Activated CD8-positive, alpha-beta memory T cell treated with anti-CD3 and anti-CD28 coated beads, Interleukin-2, amount 50 U/mL, for 4 hours (primary cell): ENCODE data around the gene GABPB1.
"Not testable (repeated sequence)": the region's sequence is repeated elsewhere in the genome, so short reads cannot be mapped to it uniquely, and the experiment has no call there.

Source experiments
- DNase-seq: peaks from one replicate; pipeline ENCODE4 v3.0.0-alpha.2; 2020

Gene GABPB1

DNA sequence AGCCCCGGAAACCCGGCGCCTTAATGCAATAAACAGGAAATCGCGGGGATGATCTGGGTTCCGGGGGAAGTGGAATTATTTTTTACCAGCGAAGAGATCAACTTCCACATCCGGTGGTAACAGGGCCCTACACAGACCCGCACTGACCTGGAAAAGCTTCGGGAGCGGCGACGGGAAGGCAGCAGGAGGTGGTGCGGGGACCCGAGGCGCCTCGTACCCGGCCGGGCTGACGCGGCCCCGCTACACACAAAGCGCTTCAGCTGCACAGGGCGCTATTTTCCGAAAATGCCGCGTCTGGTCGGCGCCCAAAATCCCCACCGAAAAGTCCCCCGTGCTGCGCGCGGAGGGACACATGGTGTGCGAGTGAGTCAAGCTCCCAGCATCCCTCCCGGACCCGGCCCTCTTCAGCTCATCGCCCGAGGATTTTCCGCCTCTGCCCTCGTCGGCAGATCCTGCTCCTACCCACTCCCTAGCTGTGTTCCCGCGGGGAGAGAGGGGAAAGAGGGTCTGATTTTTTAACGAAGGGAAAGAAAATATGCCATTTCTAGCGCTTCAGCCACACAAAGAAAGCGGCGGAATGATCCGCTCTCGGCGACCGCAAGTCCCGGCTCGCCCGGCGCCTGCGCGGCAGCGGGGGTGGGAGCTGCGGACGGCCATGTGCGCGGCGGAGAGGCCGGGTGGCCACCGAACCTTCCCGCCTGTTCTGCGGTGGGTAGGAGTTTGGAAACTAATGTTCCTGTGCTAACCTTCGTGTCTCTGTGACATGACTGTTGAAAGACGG, at the start of gene GABPB1:
Gene GABPB1 (minus strand): TSS at position 361 of the 781 bp plus-strand sequence. CDS start 45,400 bp downstream, outside the sequence.
- peak; percentile 87 for DNase-seq

DNA sequence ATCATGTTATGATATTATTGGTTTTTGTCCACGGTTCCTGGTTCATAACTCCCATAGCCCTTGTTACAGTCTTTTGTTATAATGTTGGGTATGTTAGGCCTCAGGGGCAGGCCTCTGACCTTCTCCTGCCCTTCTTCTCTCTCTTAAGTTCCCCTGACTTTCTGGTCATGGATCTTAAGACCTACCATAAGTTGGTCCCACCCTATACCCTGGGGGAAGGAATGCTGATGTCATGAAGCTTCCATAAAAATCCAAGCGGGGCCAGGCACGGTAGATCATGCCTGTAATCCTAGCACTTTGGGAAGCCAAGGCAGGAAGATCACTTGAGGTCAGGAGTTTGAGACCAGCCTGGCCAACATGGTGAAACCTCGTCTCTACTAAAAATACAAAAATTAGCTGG, 36.6 kb upstream of the GABPB1 start:
- not testable (repeated sequence) for DNase-seq

DNA sequence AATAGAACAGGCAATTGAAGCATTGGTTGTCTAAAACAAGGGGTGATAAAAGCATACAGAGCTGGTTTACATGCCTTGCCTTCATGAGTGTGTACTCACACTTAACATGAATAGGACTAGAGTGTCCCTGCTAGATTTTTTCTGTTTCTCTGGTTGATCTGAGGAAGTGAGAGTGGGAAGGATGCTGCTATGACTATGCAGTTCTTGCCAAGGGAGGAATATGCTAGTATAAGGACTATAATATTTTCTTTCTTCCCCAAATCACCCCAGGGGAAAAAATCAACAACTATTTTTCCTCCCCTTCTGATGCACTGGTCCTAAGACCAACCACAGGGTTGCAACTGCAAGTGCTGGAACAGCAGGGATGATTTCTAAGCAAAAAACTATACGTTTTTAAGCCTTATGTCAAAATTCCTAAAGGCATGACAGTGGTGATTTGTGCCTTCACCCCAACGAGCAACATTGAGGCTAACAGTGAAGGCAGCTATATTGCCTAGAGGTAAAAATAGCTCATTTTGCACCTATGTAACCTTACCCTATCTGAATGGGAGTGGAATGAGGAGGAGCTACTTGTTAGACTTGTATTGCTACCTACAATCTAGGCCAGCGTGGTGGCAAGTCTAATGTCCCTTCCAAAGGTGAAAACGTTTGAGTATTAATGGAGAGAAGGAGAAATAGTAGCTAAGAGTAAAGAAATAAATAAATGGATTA, 35.7 kb upstream of the GABPB1 start:
- no peak for DNase-seq

DNA sequence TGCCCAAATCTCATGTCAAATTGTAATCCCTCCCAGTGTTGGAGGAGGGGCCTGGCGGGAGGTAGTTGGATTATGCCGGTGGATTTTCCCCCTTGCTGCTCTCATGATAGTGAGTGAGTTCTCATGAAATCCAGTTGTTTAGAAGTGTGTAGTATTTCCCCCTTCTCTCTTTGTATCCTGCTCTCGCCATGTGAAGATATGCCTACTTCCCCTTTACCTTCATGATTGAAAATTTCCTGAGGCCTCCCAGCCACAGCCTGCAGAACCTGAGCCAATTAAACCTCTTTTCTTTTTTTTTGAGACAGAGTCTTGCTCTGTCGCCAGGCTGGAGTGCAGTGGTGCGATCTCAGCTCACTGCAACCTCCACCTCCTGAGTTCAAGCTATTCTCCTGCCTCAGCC, 27.4 kb upstream of the GABPB1 start:
- DNase-seq, result not testable (repeated sequence)

DNA sequence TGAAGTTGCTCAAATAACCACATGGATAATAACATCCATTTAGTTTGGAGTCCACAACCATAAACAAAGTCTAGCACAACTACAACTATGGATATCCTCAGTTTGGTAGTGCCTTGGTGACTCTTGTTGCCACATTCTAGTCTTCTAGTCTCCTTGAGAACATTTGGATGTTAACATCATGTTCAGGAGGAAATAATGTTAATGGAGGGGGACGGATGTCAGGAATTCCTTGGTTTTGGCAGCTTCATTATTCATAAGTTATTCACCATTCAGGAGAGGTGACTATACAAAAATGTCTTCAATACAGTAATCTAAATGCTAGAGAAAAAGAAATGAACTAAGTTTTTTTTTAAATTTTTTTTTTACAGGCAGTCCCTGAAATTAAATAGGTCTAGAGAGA, 26.4 kb upstream of the GABPB1 start:
- DNase-seq, result no peak

DNA sequence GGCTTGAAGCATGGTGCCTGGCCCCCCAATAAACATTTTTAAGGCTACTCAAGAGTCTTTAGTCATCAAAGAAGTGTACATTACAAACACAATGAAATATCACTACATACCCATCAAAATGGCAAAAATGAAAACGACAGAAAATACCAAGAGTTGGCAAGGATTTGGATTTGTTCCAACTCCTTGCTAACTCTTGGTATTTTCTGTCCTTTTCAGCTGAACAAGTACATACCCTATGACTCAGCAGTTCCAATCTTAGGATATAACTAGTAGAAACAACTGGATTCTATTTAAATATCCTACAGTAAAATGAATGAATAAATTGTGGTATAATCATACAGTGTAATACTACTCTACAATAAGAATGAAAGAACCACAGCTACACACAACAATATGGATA, 25.1 kb upstream of the GABPB1 start:
- DNase-seq, result no peak

DNA sequence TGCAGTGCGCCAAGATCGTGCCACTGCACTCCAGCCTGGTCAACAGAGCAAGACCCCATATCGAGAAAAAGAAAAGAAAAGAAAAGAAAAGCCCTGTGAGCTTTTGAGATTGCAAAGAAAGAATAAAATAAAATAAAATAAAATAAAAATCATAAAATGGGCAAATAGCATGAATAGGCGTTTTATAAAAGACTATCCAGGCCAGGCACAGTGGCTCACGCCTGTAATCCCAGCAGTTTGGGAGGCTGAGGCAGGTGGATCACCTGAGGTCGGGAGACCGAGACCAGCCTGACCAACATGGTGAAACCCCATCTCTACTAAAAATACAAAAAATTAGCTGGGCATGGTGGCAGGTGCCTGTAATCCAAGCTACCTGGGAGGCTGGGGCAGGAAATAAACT, 24.4 kb upstream of the GABPB1 start:
- DNase-seq, result not testable (repeated sequence)

DNA sequence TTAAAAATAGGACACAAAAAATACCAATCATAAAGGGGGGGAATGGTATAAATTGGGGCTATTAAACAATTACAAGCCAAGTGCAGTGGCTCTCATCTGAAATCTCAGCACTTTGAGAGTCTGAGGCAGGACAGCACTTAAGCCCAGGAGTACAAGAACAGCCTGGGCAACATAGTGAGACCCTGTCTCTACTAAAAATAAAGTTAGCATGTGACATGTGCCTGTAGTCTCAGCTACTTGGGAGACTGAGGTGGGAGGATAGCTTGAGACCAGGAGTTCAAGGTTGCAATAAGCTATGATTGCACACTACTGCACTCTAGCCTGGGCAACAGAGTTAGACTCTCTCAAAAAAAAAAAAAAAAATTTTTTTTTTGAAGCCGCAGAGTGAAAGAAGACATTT, 23.8 kb upstream of the GABPB1 start:
- no peak for DNase-seq

DNA sequence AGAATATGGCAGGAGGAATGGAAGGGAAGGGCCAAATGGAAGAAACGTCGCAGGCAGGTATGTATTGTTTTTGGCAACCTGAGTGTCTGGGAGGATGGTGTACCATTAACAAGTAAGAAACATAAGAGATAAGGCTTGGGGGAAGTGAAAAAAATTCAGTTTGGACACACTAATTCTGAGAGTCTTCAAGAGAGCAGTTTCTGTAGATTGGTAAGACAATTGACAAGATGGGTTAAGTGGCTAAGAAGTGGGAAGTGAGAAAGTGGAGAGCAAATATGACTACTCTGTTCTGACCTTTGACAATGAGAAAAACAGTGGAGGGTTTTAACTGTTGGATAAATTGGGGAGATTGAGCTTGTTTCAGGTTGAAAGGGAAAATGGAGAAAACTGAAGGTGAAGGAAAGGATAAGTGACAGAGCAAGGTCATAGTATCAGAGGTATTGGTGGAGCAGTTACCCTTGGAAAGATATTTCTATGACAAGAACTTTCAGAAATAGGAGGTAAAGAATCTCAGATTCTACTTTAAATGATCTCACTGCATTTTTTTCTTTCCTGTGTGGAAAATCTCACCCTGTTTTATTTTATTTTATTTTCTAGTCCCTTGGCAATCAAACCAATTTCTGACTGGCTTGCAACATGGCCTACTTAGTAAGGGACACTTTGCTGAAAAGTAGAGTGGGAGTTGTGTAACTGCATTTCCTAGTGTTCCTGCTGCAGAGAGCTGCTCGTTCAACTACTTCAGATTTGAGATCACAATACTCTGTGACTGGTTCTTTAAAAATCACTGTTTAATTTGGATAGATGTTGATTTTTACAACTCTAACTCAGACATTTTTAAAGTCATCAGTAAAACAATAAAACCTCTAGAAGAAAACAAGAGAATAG, 23.1 kb upstream of the GABPB1 start:
- DNase-seq, result no peak

DNA sequence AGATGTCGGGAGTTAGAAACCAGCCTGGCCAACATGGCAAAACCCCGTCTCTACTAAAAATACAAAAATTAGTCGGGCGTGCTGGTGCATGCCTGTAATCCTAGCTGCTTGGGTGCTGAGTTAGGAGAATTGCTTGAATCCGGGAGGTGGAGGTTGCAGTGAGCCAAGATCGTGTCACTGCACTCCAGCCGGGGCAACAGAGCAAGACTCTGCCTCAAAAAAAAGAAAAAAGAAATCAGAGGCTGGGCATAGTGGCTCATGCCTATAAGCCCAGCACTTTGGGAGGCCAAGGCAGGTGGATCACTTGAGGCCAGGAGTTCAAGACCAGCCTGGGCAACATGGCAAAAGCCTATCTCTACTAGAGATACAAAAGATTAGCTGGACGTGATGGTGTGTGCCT, 14.6 kb upstream of the GABPB1 start:
- not testable (repeated sequence) for DNase-seq

DNA sequence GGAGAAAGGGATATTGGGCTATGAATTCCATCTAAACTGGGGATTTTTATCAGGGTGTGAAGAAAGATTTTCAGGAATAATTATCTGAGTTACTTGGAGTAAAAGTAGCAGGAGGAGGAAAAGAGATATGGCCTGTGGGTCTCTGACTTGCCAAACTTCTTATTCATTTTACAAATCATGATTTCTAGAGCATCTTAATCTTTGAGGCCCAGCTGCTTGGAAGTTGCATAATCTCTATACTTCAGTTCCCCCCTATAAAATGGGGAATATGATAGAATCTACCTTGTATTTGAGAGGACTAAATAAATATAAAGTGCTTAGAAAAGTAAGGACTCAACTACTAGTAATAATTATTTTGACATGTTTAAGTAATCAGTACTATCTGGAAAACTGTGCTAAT, 11.0 kb upstream of the GABPB1 start:
- no peak for DNase-seq

DNA sequence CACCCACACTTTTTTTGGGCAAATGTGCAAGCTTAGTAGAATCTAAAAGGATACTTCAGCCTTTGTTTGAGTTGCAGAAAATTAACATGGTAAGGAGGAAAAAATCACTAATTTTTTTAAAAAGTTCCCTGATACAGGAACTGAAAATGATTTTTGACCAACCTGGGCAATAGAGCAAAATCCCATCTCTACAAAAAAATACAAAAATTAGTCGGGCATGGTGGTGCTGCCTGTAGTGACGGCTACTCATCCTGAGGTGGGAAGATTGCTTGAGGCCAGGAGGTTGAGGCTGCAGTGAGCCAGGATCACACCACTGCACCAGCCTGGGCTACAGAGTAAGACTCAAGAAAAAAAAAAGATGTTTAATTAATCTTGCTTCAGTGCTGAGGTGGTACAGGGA, 10.6 kb upstream of the GABPB1 start:
- DNase-seq, result no peak

DNA sequence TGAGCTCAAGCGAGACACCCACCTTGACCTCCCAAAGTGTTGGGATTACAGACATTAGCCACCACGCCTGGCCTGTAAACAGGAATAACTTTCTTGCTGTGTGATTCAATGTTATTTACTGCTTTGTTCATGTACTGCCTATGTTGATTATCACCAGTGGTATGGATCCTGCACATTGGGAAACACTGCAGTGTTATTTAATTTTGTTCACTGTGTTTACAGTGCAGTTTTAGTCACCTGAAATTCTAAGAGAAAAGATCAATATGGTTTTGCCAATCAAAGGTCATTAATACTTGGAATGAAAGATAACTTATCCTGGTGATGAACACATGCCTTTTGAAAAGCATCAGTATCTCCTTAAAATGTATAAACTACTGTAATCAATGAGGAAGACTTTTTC, 8.6 kb upstream of the GABPB1 start:
- DNase-seq, result no peak

DNA sequence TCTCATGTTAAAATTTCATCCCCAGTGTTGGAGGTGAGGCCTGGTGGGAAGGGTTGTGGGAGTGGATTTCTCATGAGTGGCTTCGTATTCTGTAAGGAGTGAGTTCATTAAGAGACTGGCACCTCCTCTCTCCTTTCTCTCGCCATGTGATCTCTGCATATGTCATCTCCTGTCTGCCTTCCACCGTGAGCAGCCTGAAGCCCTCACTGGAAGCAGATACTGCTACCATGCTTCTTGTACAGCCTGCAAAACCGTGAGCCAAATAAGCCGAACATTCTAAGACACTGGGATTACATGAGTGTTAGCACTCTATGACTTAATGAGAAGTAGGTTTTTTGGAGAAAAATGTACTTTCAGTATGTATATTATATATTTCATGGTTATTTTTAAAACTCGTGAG, 6.8 kb upstream of the GABPB1 start:
- no peak for DNase-seq

DNA sequence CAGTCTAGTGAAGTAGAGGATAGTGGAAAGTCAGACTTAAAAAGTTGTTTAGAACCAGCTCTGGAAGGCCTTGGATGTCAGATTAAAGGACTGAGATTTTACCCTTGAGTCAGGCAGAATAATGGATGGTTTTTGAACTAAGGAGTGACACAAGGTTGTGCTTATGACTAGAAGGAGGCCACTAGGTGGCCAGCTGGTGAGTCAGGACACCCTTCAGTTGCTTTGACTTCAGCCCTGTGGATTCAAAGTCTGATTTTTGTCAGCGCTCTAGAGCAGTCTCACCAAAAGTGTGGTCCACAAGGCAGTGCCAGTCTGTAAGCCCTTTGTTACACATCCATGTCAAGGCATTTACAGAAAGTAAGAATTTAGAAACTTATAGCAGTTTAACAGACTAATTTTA, 3.8 kb upstream of the GABPB1 start:
- peak; percentile 20 for DNase-seq

DNA sequence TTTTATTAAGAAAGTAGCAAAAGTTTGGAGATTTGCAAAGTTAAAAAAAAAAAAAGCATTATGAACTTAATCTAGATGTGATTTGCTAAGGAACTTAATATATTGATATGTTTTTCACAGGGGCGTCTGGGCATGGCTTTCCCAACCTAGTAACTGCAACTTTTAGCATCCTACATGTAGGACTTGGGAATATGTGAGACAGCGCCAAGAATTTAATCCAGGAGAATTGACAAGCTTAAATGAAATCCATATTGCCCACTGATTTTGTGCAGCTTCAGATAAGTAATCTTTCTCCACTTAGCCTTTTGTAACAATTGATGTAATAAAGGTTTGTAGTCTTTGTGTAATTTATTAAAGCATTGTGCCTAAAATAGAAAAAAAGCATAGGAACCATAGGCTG, 982 bp upstream of the GABPB1 start:
- no peak for DNase-seq

DNA sequence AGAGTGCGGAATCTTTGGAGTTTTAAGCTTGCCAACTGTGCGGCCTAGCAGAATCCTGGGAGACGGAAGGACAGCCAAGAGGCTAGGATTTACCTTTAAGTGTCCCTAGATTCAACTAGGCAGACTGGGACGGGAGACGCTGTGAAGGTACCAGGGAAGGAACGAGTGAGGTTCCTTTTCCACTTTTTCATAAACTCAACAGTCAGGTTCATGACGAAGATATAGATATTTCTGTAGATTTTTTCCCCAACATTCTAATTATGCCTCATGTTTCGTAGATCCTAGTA, 564 bp upstream of the GABPB1 start:
- no peak for DNase-seq

DNA sequence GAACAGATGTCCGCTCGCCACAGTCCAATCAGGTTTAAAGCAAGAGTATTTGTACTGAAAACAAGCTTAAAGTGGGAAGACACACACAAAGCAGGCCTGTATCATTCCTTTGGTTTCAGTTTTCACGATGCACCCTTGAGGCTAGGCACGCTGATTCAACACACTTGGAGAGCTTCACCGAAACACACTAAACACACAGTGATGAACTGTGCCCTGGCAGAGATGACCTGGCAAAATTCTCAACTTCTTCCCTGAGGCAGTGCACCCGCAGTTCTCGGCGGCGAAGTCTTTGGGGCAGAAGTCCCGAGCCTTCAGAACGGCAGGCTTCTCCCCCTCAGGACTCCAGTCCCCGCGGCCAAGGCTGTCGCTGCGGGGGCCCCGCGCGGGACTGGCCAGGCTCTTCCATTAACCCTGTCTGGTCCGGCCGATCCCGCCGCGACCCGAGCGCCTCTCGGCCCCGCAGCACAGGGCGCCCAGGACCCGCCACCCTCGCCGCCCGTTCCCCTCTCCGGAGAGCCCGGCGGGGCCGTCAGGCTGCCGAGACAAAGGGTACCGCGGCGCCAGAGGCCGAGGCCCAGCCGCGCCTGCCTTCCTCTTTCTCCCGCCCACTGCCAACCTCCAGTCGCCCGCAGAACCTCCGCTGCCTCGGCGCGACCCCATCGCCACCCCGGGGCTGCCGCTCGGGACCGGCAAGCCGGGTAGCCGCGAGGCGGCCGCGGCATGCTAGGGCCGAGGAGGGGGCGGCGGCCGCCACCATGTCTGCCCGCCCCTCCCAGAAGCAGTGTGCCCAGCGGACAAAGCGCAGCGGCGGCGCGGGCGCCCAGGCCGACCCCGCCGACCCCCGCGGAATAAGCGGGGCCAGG, 792 bp downstream of the GABPB1 start:
- DNase-seq, result peak; percentile 43

DNA sequence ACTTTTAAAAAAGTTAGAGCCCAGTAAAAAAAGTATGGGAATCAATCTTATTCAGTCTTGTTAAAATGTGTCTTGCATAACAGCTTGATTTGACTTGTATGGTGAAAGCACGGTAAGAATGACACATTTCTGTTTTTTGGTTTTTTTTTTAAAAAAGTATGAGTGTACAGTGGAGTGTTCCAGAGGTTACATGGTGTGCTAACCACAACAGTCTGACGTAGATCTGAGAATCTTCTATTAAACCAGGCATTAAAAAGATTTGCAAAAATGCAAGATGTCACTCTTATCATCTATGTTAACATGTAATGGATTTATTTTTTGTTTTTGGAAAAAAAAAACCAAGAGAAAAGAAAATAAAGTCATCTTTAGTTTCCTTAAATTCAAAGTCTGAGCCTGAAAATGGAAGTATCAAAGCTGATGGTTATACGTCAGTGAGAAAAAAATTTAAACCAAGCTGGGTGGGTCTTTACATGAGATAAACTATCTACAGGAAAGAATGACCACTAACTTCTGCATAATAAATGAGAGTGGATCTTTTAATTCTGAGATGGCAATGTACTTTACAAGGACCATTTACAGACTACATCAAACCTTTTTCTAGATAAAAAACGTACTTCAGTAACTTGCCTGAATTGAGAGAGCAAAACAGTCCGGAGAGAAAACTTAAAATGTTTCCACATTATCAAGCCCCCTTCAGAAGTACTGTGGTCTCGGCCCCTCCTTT, 1.6 kb downstream of the GABPB1 start:
- no peak for DNase-seq

DNA sequence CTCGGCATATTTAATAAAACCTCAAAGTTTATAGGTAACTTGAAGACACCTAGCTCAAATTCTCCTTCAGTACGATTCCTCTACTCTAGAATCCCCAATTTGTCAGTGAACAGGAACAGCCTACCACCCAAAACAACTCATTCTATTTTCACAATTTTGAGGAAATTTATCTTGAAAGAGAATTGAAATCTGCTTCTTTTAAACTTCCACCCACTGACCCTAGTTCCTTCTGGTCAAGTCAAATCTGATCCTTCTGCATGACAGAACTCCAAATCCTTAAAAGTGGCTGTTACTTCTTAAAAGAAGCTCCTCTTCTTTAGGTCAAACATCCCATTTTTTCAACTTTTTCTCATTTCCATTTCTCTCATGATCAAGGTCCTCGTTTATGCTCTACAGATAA, 4.4 kb downstream of the GABPB1 start:
- DNase-seq, result no peak

DNA sequence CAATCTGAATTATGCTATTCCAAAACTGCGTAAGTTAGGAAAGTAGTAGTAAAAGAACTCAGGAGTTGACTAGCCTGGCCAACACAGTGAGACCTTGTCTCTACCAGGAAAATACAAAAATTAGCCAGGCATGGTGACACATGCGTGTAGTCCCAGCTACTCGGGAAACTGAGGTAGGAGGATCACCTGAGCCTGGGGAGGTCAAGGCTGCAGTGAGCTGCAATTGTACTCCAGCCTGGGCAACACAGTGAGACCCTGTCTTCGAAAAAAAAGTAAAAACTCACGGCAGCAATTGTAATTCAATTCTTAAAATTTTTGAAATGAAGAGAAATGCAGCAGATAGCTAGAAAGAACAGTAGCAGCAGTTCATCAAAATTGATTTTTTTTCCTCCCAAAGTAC, 9.7 kb downstream of the GABPB1 start:
- no peak for DNase-seq

DNA sequence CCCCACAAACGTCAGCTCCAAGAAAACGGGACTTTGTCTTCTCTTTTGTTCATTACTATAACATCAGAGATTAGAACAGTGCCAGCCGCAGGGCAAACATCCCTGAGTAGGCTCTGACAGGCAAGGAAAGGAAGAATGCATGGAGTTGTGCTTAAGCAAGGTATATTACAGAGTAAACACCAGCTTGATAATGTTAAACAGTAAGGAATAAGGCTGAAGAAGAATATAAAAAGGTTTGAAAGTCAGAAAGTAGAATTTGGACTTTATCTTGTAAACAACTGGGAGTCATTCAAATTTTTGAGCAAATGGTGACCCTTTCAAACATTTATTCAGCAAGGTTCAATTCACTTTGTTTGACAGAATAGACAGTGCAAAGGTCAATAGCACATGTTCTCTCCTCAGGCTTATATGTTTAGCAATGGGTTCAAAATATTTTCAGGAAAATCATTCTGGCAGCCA, 11.0 kb downstream of the GABPB1 start:
- no peak for DNase-seq
